Panc1 (cell line): ENCODE measurements around the gene CD2BP2. TPM values are rescaled to one million over a fixed set of nuclear protein-coding genes. Genes with fewer than 3 reads are reported as not detected.

Experiments used
- ATAC-seq: fragments of 200-7000 bp; cut with Tn5 transposase; 2 replicates; pipeline ENCODE4 v1.9.1; 2020; ENCODE audit warnings: mild to moderate bottlenecking, moderate library complexity
- BruUV-seq: library from RNA; stranded (reverse); fragments of 400-500 nt; replicated peaks from 2 replicates; lab custom pipeline; 2021; lab: Mats Ljungman, UMichigan
- CTCF ChIA-PET: fragments of 300-600 bp; sonication (Branson Sonifier 250); formaldehyde crosslinking; loops from one replicate; lab custom pipeline; 2022; ENCODE audit warnings: antibody characterized with exemption; lab: Charles Lee
- POLR2A ChIA-PET: fragments of 300-600 bp; sonication (Branson Sonifier 250); formaldehyde crosslinking; loops from one replicate; lab custom pipeline; 2022; ENCODE audit warnings: antibody characterized with exemption; lab: Charles Lee
- DNase-seq: peaks from one replicate; pipeline ENCODE4 v3.0.0-alpha.2; 2010; ENCODE audit warnings: low read depth, low spot score
- H3K27ac ChIP-seq: 2 replicates; pipeline ENCODE4 v1.5.1; 2011; ENCODE audit warnings: mild to moderate bottlenecking, low read length, inconsistent platforms
- H3K27me3 ChIP-seq: fragments of 200-500 bp; sonication (Bioruptor generic); 2 replicates; pipeline ENCODE4 v1.6.0; 2014; ENCODE audit warnings: low read length, inconsistent platforms; ENCODE audit not compliant: control insufficient read depth, insufficient read depth
- H3K36me3 ChIP-seq: fragments of 200-500 bp; sonication (Bioruptor generic); 2 replicates; pipeline ENCODE4 v1.5.1; 2014; ENCODE audit warnings: inconsistent platforms, mild to moderate bottlenecking, low read length, moderate library complexity; ENCODE audit not compliant: control insufficient read depth, insufficient read depth
- H3K4me1 ChIP-seq: 2 replicates; pipeline ENCODE4 v1.5.1; 2011; ENCODE audit warnings: inconsistent platforms, mild to moderate bottlenecking, low read length, moderate library complexity; ENCODE audit not compliant: control insufficient read depth, insufficient read depth
- H3K4me3 ChIP-seq, 2 experiments: 2 replicates each; pipeline ENCODE4 v1.5.1; 2011 to 2012; ENCODE audit warnings: low read depth in 2 of 2, low read length in 2 of 2, mild to moderate bottlenecking in 2 of 2, inconsistent platforms in 1 of 2, moderate library complexity in 1 of 2
- H3K9me3 ChIP-seq: fragments of 200-500 bp; sonication (Bioruptor generic); 2 replicates; pipeline ENCODE4 v1.5.1; 2014; ENCODE audit warnings: low read depth, mild to moderate bottlenecking, inconsistent platforms, low read length, moderate library complexity; ENCODE audit not compliant: control insufficient read depth, insufficient read depth
- CTCF ChIP-seq: fragments of 450-650 bp; IDR thresholded peaks from 2 replicates; pipeline ENCODE4 v1.5.1; 2017; ENCODE audit warnings: mild to moderate bottlenecking
- POLR2AphosphoS5 ChIP-seq: IDR thresholded peaks from 2 replicates; pipeline ENCODE4 v1.6.1; 2012; ENCODE audit warnings: mild to moderate bottlenecking, low read depth, low read length, moderate library complexity
- REST ChIP-seq, 2 experiments: IDR thresholded peaks; 2 replicates each; pipeline ENCODE4 v1.6.1; 2011 to 2012; ENCODE audit warnings: low read depth in 2 of 2, control low read depth in 1 of 2, low read length in 1 of 2, mild to moderate bottlenecking in 1 of 2, moderate library complexity in 1 of 2; ENCODE audit not compliant: insufficient read depth in 1 of 2
- SIN3A ChIP-seq: IDR thresholded peaks from 2 replicates; pipeline ENCODE4 v1.6.1; 2012; ENCODE audit warnings: low read depth, mild to moderate bottlenecking, low read length, moderate library complexity, borderline replicate concordance; ENCODE audit not compliant: insufficient read depth
- TCF7L2 ChIP-seq: IDR thresholded peaks from 2 replicates; pipeline ENCODE4 v1.6.1; 2011; ENCODE audit warnings: mild to moderate bottlenecking, low read depth, low read length, inconsistent platforms
- in situ Hi-C: cut with HindIII; loops from 2 replicates; pipeline ENCODE4 v1.10.0; 2016; ENCODE audit warnings: low sequenced_read_pairs, low pct_unique_long_range_greater_than_20kb
- intact Hi-C: fragments of 100-400 bp; cut with micrococcal nuclease; formaldehyde crosslinking; loops from one replicate; pipeline ENCODE4 v1.10.0; 2022; ENCODE audit not compliant: unreplicated experiment
- total RNA-seq: library from RNA; stranded (reverse); gene quantifications from one replicate; pipeline ENCODE4 v1.2.1, GENCODE V29; 2021; ENCODE audit not compliant: unreplicated experiment

CD2BP2 gene
- total RNA-seq, 1 experiment from 2014 or later: 90.7 TPM

GRCh38 chr16:30380803-30381208 lies 25.7 kb upstream of the CD2BP2 start:
- DNase-seq (no peak), ATAC-seq (no peak)
- POLR2A ChIA-PET: no interaction called here
- TF ChIP-seq TCF7L2 (no peak), REST (IDR thresholded peaks at IDR 0.05; ENCODE audit: insufficient read depth in 1 of 2, low read depth in 2 of 2, low read length in 1 of 2) (no peak), POLR2AphosphoS5 (no peak), CTCF (no peak), SIN3A (no peak)
- Histone ChIP-seq H3K27ac (no peak overlapping the region), H3K4me3 (no peak overlapping the region), H3K9me3 (no peaks in the 10 kb centered on the region), H3K36me3 (no peaks in the 10 kb centered on the region; the same call in 1 of the 2 replicates), H3K4me1 (peaks cover 7% of the 10 kb centered on the region), H3K27me3 (no peaks in the 10 kb centered on the region)
- CTCF ChIA-PET: no interaction called here
- in situ Hi-C loops: no loop called here
- BruUV-seq: no TSS peak
- intact Hi-C loops: no loop called here

- in situ Hi-C loops: no loop called here
- intact Hi-C loops: no loop called here
- no peak overlapping the region for H3K4me3 ChIP-seq
- H3K36me3 ChIP-seq: no peaks in the 10 kb centered on the region; the same call in 1 of the 2 replicates
- H3K27ac ChIP-seq: no peak overlapping the region
- no peak for DNase-seq
- ChIA-PET CTCF (no interaction called here), POLR2A (no interaction called here)
- ATAC-seq: no peak
- H3K4me1 ChIP-seq: peaks cover 7% of the 10 kb centered on the region
- no peaks in the 10 kb centered on the region for H3K9me3 ChIP-seq
- H3K27me3 ChIP-seq: no peaks in the 10 kb centered on the region
- TF ChIP-seq REST (IDR thresholded peaks at IDR 0.05; ENCODE audit: insufficient read depth in 1 of 2, low read depth in 2 of 2, low read length in 1 of 2): no peak
- TF ChIP-seq SIN3A: no peak
- TF ChIP-seq CTCF: no peak
- no peak for TF ChIP-seq POLR2AphosphoS5
- TF ChIP-seq TCF7L2: no peak
- TSS peak; percentile 67 for BruUV-seq
Measured at GRCh38 chr16:30380072-30380802, 25.1 kb upstream of the CD2BP2 start.
